MG63 (cell line): Measurements from ENCODE around the gene ENTPD7. TPM values are rescaled to one million over a fixed set of nuclear protein-coding genes. Genes with fewer than 3 reads are reported as not detected.

Source experiments
- DNase-seq: peaks from one replicate; pipeline ENCODE4 v3.0.0-alpha.2; 2020
- H3K27me3 ChIP-seq: fragments of 250-450 bp; sonication (Bioruptor Pico); 2 replicates; pipeline ENCODE4 v1.5.1; 2020; ENCODE audit warnings: mild to moderate bottlenecking, moderate library complexity
- H3K36me3 ChIP-seq: fragments of 250-450 bp; sonication (Bioruptor Pico); 2 replicates; pipeline ENCODE4 v1.5.1; 2020; ENCODE audit warnings: mild to moderate bottlenecking, moderate library complexity
- H3K4me3 ChIP-seq: fragments of 250-450 bp; sonication (Bioruptor Pico); 2 replicates; pipeline ENCODE4 v1.5.1; 2020; ENCODE audit warnings: mild to moderate bottlenecking, moderate library complexity
- H3K9me3 ChIP-seq: fragments of 250-450 bp; sonication (Bioruptor Pico); 2 replicates; pipeline ENCODE4 v1.5.1; 2020; ENCODE audit warnings: mild to moderate bottlenecking, moderate library complexity
- total RNA-seq: library from RNA; depleted of rRNA; stranded (reverse); fragments of >200 nt; shearing (Covaris generic); gene quantifications from 2 replicates; pipeline ENCODE4 v1.2.3, GENCODE V29; 2014; ENCODE audit warnings: low replicate concordance; rRNA removed

Gene ENTPD7
- total RNA-seq, 1 experiment from 2014 or later = 11.8 TPM

DNA sequence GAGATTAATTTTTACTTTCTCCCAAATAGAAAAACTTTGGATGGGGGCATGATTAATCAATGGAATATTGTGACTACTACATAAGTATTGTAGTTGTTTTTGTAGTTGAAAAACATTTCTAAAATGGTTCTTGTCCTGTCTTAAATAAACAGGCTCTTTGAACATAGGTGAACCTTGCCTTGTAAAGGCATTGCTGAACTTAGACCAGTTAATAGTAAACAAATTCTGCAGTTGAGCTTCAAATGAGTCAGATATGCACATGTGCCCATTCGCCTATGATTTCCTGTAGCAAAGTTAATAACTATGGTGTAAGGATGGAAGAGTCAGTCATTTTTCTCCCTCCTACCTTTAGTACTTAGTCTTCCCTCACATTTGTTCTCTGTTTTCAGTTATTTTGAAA, 95.4 kb downstream of the ENTPD7 start:
- no peaks in the 10 kb centered on the region for H3K9me3 ChIP-seq
- peaks cover 98% of the 10 kb centered on the region for H3K36me3 ChIP-seq
- DNase-seq = no peak

More for the DNA sequence above, 95.4 kb downstream of the ENTPD7 start:
- Histone ChIP-seq H3K4me3 (no peak overlapping the region), H3K27me3 (no peaks in the 10 kb centered on the region)

Other genes starting within 250 kb of the ENTPD7 start
- 8.6 and 21.8 TPM in 2 replicates for gene GOT1, start 228.9 kb upstream of the ENTPD7 start, total RNA-seq
- gene NKX2-3, start 126.6 kb upstream of the ENTPD7 start, total RNA-seq = 0.46 TPM in 1 of 2 replicates, not detected in the other
- gene SLC25A28, start 39.1 kb upstream of the ENTPD7 start, total RNA-seq = 20.0 and 35.3 TPM in 2 replicates
- gene COX15, start 72.6 kb downstream of the ENTPD7 start, total RNA-seq = 20.6 and 27.4 TPM in 2 replicates
- 17.6 and 26.6 TPM in 2 replicates for gene CUTC, start 72.7 kb downstream of the ENTPD7 start, total RNA-seq
- 0.72 and 1.7 TPM in 2 replicates for gene ABCC2, start 123.1 kb downstream of the ENTPD7 start, total RNA-seq